Measurements from ENCODE around the gene PABPC1L2A.
A peak's percentile ranks its signal among the peaks of the same experiment; 100 is the strongest.
"Not testable (repeated sequence)": the region's sequence is repeated elsewhere in the genome, so short reads cannot be mapped to it uniquely, and the experiment has no call there.

PABPC1L2A gene

GRCh38 chrX:73079024-73079562 lies at the start of gene PABPC1L2A:
Gene PABPC1L2A (minus strand): TSS chrX:73079512. CDS start chrX:73079386, 126 bp downstream.
- DNase-seq (ENCODE audit: low read depth in 4 of 4, low spot score in 1 of 4): not testable (repeated sequence)

- no peak for DNase-seq (ENCODE audit: low read depth in 4 of 4, low spot score in 1 of 4)
Observed at GRCh38 chrX:73127700-73128241, 48.5 kb upstream of the PABPC1L2A start.

GRCh38 chrX:73126240-73126639 lies 46.9 kb upstream of the PABPC1L2A start:
- DNase-seq (ENCODE audit: low read depth in 4 of 4, low spot score in 1 of 4): no peak

GRCh38 chrX:73099505-73099904 lies 20.2 kb upstream of the PABPC1L2A start:
- not testable (repeated sequence) for DNase-seq (ENCODE audit: low read depth in 4 of 4, low spot score in 1 of 4)

- DNase-seq (ENCODE audit: low read depth in 4 of 4, low spot score in 1 of 4): peak in 1 of 4 experiments; percentile 1
Observed at GRCh38 chrX:73086766-73087165, 7.5 kb upstream of the PABPC1L2A start.

GRCh38 chrX:73079884-73080283 lies 572 bp upstream of the PABPC1L2A start:
- DNase-seq (ENCODE audit: low read depth in 4 of 4, low spot score in 1 of 4): not testable (repeated sequence)

GRCh38 chrX:73078597-73078996 lies 715 bp downstream of the PABPC1L2A start:
- DNase-seq (ENCODE audit: low read depth in 4 of 4, low spot score in 1 of 4): not testable (repeated sequence)

- no peak for DNase-seq (ENCODE audit: low read depth in 4 of 4, low spot score in 1 of 4)
Observed at GRCh38 chrX:73076838-73077237, 2.5 kb downstream of the PABPC1L2A start.

- DNase-seq (ENCODE audit: low read depth in 4 of 4, low spot score in 1 of 4): no peak
Observed at GRCh38 chrX:73069365-73070035, 9.8 kb downstream of the PABPC1L2A start.

- no peak for DNase-seq (ENCODE audit: low read depth in 4 of 4, low spot score in 1 of 4)
Observed at GRCh38 chrX:73068467-73069364, 10.6 kb downstream of the PABPC1L2A start.

- not testable (repeated sequence) for DNase-seq (ENCODE audit: low read depth in 4 of 4, low spot score in 1 of 4)
Observed at GRCh38 chrX:73067761-73068466, 11.4 kb downstream of the PABPC1L2A start.

- no peak for DNase-seq (ENCODE audit: low read depth in 4 of 4, low spot score in 1 of 4)
Observed at GRCh38 chrX:73028876-73029275, 50.4 kb downstream of the PABPC1L2A start.

Measured in stimulated activated CD4-positive, alpha-beta T cell treated with anti-CD3 and anti-CD28 coated beads, Interleukin-1b, Interleukin-23, amount 100 ng/mL, for 24 hours (primary cell).